H1 (cell line): Measurements from ENCODE around the gene PTPMT1. TPM values are rescaled to one million over a fixed set of nuclear protein-coding genes. Genes with fewer than 3 reads are reported as not detected.

Experiments
- CTCF ChIA-PET: fragments of 300-600 bp; sonication (Branson Sonifier 250); formaldehyde crosslinking; loops from one replicate; lab custom pipeline; 2021; ENCODE audit not compliant: partially characterized antibody; lab: Charles Lee
- POLR2A ChIA-PET: fragments of 300-600 bp; sonication (Branson Sonifier 250); formaldehyde crosslinking; loops from one replicate; lab custom pipeline; 2021; ENCODE audit warnings: inconsistent platforms; ENCODE audit not compliant: partially characterized antibody; lab: Charles Lee
- DNase-seq, 2 experiments: peaks; one replicate each; pipeline versions ENCODE4 v3.0.0 to v3.0.0-alpha.2; 2010 to 2022; ENCODE audit warnings: low spot score in 2 of 2, low read depth in 1 of 2, mixed read lengths in 1 of 2
- FAIRE-seq: peaks from 2 replicates; lab custom pipeline; 2011; peaks lifted over from hg19 to GRCh38; lab: Jason Lieb, UNC
- H2AFZ ChIP-seq: 2 replicates; pipeline ENCODE4 v1.8.1; 2012; ENCODE audit warnings: low read length, inconsistent platforms
- H2AK5ac ChIP-seq: 2 replicates; pipeline ENCODE4 v1.6.1; 2013; ENCODE audit warnings: low read depth, low read length
- H2BK120ac ChIP-seq: replicated peaks from 2 replicates; pipeline ENCODE3; 2013; ENCODE audit warnings: low read depth, low read length, inconsistent platforms
- H2BK12ac ChIP-seq: 2 replicates; pipeline ENCODE4 v1.6.1; 2013; ENCODE audit warnings: low read depth, low read length
- H2BK15ac ChIP-seq: 2 replicates; pipeline ENCODE4 v1.6.1; 2013; ENCODE audit warnings: low read length
- H2BK20ac ChIP-seq: 2 replicates; pipeline ENCODE4 v1.6.1; 2013; ENCODE audit warnings: low read length
- H2BK5ac ChIP-seq: 2 replicates; pipeline ENCODE4 v1.6.1; 2013; ENCODE audit warnings: low read depth, low read length
- H3K14ac ChIP-seq: 2 replicates; pipeline ENCODE4 v1.6.1; 2013; ENCODE audit warnings: inconsistent platforms; ENCODE audit not compliant: insufficient read length
- H3K18ac ChIP-seq: 2 replicates; pipeline ENCODE4 v1.6.1; 2013; ENCODE audit warnings: low read length; ENCODE audit errors: extremely low read depth
- H3K23ac ChIP-seq: 2 replicates; pipeline ENCODE4 v1.6.1; 2013; ENCODE audit warnings: inconsistent platforms; ENCODE audit not compliant: insufficient read length
- H3K23me2 ChIP-seq: 2 replicates; pipeline ENCODE4 v1.6.1; 2013; ENCODE audit warnings: low read depth, low read length
- H3K27ac ChIP-seq: 2 replicates; pipeline ENCODE4 v1.6.1; 2011; ENCODE audit warnings: low read depth, low read length, inconsistent platforms
- H3K27me3 ChIP-seq, 4 experiments: replicated peaks in 1 of 4; 1 replicate in 1 of 4; 2 replicates in 3 of 4; pipeline versions ENCODE4 v1.6.1 to v1.8.1; 2011 to 2013; ENCODE audit warnings: low read length in 3 of 4, mild to moderate bottlenecking in 3 of 4, inconsistent platforms in 2 of 4, mixed read lengths in 2 of 4, moderate library complexity in 1 of 4; ENCODE audit not compliant: control insufficient read depth in 3 of 4, insufficient read depth in 3 of 4; ENCODE audit errors: extremely low read depth in 1 of 4
- H3K36me3 ChIP-seq, 4 experiments: 2 replicates each; pipeline versions ENCODE4 v1.6.1 to v1.8.1; 2011 to 2013; ENCODE audit warnings: mild to moderate bottlenecking in 4 of 4, low read length in 3 of 4, moderate library complexity in 2 of 4, control low read depth in 1 of 4, inconsistent platforms in 1 of 4; ENCODE audit not compliant: insufficient read depth in 4 of 4, control insufficient read depth in 2 of 4
- H3K4ac ChIP-seq: replicated peaks from 2 replicates; pipeline ENCODE3; 2013; ENCODE audit warnings: low read length, low read depth, mixed read lengths, inconsistent platforms; ENCODE audit not compliant: insufficient read length
- H3K4me1 ChIP-seq, 4 experiments: replicated peaks in 1 of 4; 1 replicate in 1 of 4; 2 replicates in 3 of 4; pipeline versions ENCODE4 v1.6.1 to v1.8.1; 2011 to 2013; ENCODE audit warnings: low read length in 3 of 4, inconsistent platforms in 2 of 4, mixed read lengths in 1 of 4; ENCODE audit not compliant: insufficient read depth in 4 of 4, control insufficient read depth in 3 of 4
- H3K4me2 ChIP-seq, 2 experiments: 2 replicates each; pipeline versions ENCODE4 v1.6.1 to v1.8.1; 2011 to 2013; ENCODE audit warnings: low read depth in 2 of 2, low read length in 2 of 2, control low read depth in 1 of 2, inconsistent platforms in 1 of 2, mild to moderate bottlenecking in 1 of 2; ENCODE audit not compliant: insufficient read depth in 1 of 2
- H3K4me3 ChIP-seq, 4 experiments: fragments of 200-600, 300-600 bp in 1 of 4; sonication (generic), shearing (Covaris generic), sonication (Bioruptor Twin) in 1 of 4; 2 replicates each; pipeline versions ENCODE4 v1.5.1 to v1.8.1; 2011 to 2016; ENCODE audit warnings: low read length in 4 of 4, low read depth in 3 of 4, control low read depth in 2 of 4, inconsistent platforms in 2 of 4, mild to moderate bottlenecking in 2 of 4, mixed read lengths in 1 of 4, moderate library complexity in 1 of 4; ENCODE audit not compliant: insufficient read depth in 2 of 4; ENCODE audit errors: extremely low read depth in 1 of 4
- H3K56ac ChIP-seq: replicated peaks from 2 replicates; pipeline ENCODE3; 2013; ENCODE audit warnings: low read depth, mild to moderate bottlenecking, mixed read lengths, low read length, inconsistent platforms; ENCODE audit not compliant: insufficient read length
- H3K79me1 ChIP-seq: 2 replicates; pipeline ENCODE4 v1.6.1; 2013; ENCODE audit warnings: low read depth, low read length, control low read depth
- H3K79me2 ChIP-seq, 2 experiments: 2 replicates each; pipeline versions ENCODE4 v1.6.1 to v1.8.1; 2012 to 2013; ENCODE audit warnings: low read length in 2 of 2, mild to moderate bottlenecking in 2 of 2, inconsistent platforms in 1 of 2; ENCODE audit not compliant: insufficient read depth in 2 of 2, control insufficient read depth in 1 of 2
- H3K9ac ChIP-seq, 4 experiments: replicated peaks in 1 of 4; 1 replicate in 1 of 4; 2 replicates in 3 of 4; pipeline versions ENCODE4 v1.6.1 to v1.8.1; 2011 to 2013; ENCODE audit warnings: low read depth in 3 of 4, low read length in 3 of 4, control low read depth in 2 of 4, mild to moderate bottlenecking in 2 of 4, moderate library complexity in 2 of 4, inconsistent platforms in 1 of 4; ENCODE audit errors: extremely low read depth in 1 of 4
- H3K9me3 ChIP-seq, 2 experiments: 2 replicates each; pipeline versions ENCODE4 v1.6.1 to v1.8.1; 2012 to 2013; ENCODE audit warnings: mild to moderate bottlenecking in 2 of 2, moderate library complexity in 2 of 2, control low read depth in 1 of 2, inconsistent platforms in 1 of 2, low read depth in 1 of 2, low read length in 1 of 2, mixed read lengths in 1 of 2; ENCODE audit not compliant: insufficient read depth in 2 of 2
- H4K20me1 ChIP-seq, 2 experiments: replicated peaks in 1 of 2; 2 replicates each; pipeline versions ENCODE3 to v1.8.1; 2011 to 2013; ENCODE audit warnings: inconsistent platforms in 2 of 2, low read length in 2 of 2, mild to moderate bottlenecking in 1 of 2; ENCODE audit not compliant: insufficient read depth in 2 of 2, control insufficient read depth in 1 of 2
- H4K5ac ChIP-seq: 2 replicates; pipeline ENCODE4 v1.6.1; 2013; ENCODE audit warnings: low read length, low read depth, mixed read lengths, inconsistent platforms; ENCODE audit not compliant: insufficient read length
- H4K8ac ChIP-seq: 2 replicates; pipeline ENCODE4 v1.8.0; 2013; ENCODE audit warnings: mild to moderate bottlenecking, moderate library complexity, low read length, inconsistent platforms; ENCODE audit not compliant: insufficient read depth; ENCODE audit errors: extremely low read depth
- H4K91ac ChIP-seq: replicated peaks from 2 replicates; pipeline ENCODE3; 2013; ENCODE audit warnings: low read length, mixed read lengths, inconsistent platforms; ENCODE audit not compliant: insufficient read length
- BRCA1 ChIP-seq: IDR thresholded peaks from 2 replicates; pipeline ENCODE4 v1.6.1; 2012; ENCODE audit warnings: low read depth, low read length, improper control_type of control experiment
- FOSL1 ChIP-seq: IDR thresholded peaks from 2 replicates; pipeline ENCODE4 v1.6.1; 2011; ENCODE audit warnings: mild to moderate bottlenecking, low read depth, low read length, moderate library complexity; ENCODE audit not compliant: insufficient read depth
- POLR2A ChIP-seq, 2 experiments: IDR thresholded peaks; 1 replicate in 1 of 2; 2 replicates in 1 of 2; pipeline ENCODE4 v1.6.1; 2011; ENCODE audit warnings: low read depth in 2 of 2, low read length in 2 of 2, mild to moderate bottlenecking in 2 of 2; ENCODE audit errors: control extremely low read depth in 1 of 2
- RNF2 ChIP-seq: fragments of 200-900, 300-1000 bp; sonication (generic); IDR thresholded peaks from 2 replicates; pipeline ENCODE4 v1.7.1; 2016; ENCODE audit warnings: borderline replicate concordance, low read depth, mild to moderate bottlenecking, antibody characterized with exemption, low read length; ENCODE audit not compliant: poor library complexity, severe bottlenecking; ENCODE audit errors: missing control alignments
- SUZ12 ChIP-seq: fragments of 200-600 bp; sonication (generic); IDR thresholded peaks from 2 replicates; pipeline ENCODE4 v1.6.1; 2012; ENCODE audit warnings: mild to moderate bottlenecking, inconsistent platforms, low read length, moderate library complexity, mixed read lengths
- WGBS, 2 experiments: shearing (Covaris generic) in 1 of 2; methylation state at CpG; one replicate each; pipeline versions ENCODE4 v1.1.6 to v1.1.7; 2013 to 2015; ENCODE audit warnings: low lambda C conversion rate in 2 of 2, mixed read lengths in 2 of 2, inconsistent platforms in 1 of 2, low coverage in 1 of 2, missing lambda C conversion rate in 1 of 2; ENCODE audit not compliant: insufficient replicate concordance in 2 of 2, insufficient coverage in 1 of 2, insufficient read length in 1 of 2; ENCODE audit errors: extremely low coverage in 1 of 2, missing lambda C conversion rate in 1 of 2; 5-methylcytosine and 5-hydroxymethylcytosine counted together
- polyA plus RNA-seq, 7 experiments: library from polyadenylated mRNA; depleted of rRNA in 3 of 7; stranded (reverse) in 5 of 7; unstranded in 2 of 7; fragments of >200 nt in 5 of 7; fragments of 200-250 nt in 2 of 7; gene quantifications; 1 replicate in 5 of 7; 2 replicates in 1 of 7; 4 replicates in 1 of 7; pipeline versions ENCODE4 v1.2.1 to v1.2.3, GENCODE V29; 2011 to 2013; ENCODE audit warnings: missing spikeins in 2 of 7, mixed read lengths in 2 of 7
- total RNA-seq: library from RNA; stranded (reverse); fragmentation: NEBNext Ultra II Directional; extraction: Animal tissue kit (Norgen Biotek cat#: 25700); gene quantifications from 2 replicates; pipeline ENCODE4 v1.2.1, GENCODE V29; 2021

Gene PTPMT1
- total and polyA plus RNA-seq, 2 of the 8 experiments (the other 6 are each of a cell fraction or from before 2014, with no cell fraction given): 44.8 to 105 TPM

DNA sequence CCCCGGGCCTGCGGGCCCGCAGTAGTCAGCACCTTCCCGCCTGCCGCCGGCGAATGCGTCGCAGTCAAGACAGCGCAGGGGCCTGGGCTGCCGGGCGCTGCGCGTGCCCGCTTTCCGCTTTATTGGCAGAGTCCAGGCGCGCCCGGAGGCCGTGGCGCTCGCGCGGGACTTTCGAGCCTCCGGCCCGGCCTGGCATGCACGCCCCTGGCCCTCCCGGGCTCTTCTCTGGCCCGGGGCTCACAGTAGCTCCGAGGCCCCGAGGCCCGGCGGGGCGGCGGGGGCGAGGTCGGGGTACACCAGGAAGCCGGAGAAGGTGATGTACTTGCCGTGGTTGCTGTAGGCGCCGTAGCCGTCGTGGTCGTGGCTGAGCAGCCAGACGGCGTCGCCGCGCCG is 24.2 kb downstream of the PTPMT1 start:
- Histone ChIP-seq H2BK20ac (no peak overlapping the region), H3K4me2 (no peak overlapping the region), H2BK15ac (no peak overlapping the region), H4K91ac (no peak overlapping the region), H3K18ac (no peak overlapping the region), H2BK12ac (no peak overlapping the region), H3K36me3 (0 out of 8 replicates have a peak, but pooled peaks cover 0 to 2% (median 0%) of the 10 kb centered on the region in 4 experiments), H3K4me1 (peaks cover 2 to 4% (median 4%) of the 10 kb centered on the region in 4 experiments; a peak in 6 of 7 replicates), H2AFZ (no peak overlapping the region), H3K79me2 (no peaks in the 10 kb centered on the region), H4K5ac (no peak overlapping the region), H2BK120ac (no peak overlapping the region), H3K23me2 (peaks cover 2% of the 10 kb centered on the region; the same call in 1 of the 2 replicates), H2BK5ac (no peak overlapping the region), H3K56ac (no peak overlapping the region), H3K79me1 (no peaks in the 10 kb centered on the region), H3K14ac (no peak overlapping the region), H3K9me3 (no peaks in the 10 kb centered on the region), H4K20me1 (no peaks in the 10 kb centered on the region), H2AK5ac (no peak overlapping the region), H3K27me3 (peaks cover 0 to 21% (median 18%) of the 10 kb centered on the region in 4 experiments; a peak in 6 of 7 replicates), H3K23ac (no peak overlapping the region), H4K8ac (peak overlapping the region; percentile 68; the same call in 1 of the 2 replicates), H3K4me3 (no peak overlapping the region), H3K27ac (no peak overlapping the region), H3K9ac (no peak overlapping the region), H3K4ac (no peak overlapping the region)
- DNase-seq: no peak
- ChIA-PET CTCF (no interaction called here), POLR2A (interaction anchor here (1.9 kb wide), 1 partner anchor 10 kb away, joined by 17 read pairs; the partner anchor contains the start of genes KBTBD4 and NDUFS3)
- WGBS, 2 experiments: 96% methylated on average over 35 of the region's 51 CpGs; no CpG with 5 or more reads in 1 of the 2 experiments
- no peak for FAIRE-seq
- no peak for TF ChIP-seq RNF2
- no peak for TF ChIP-seq BRCA1
- TF ChIP-seq FOSL1: no peak
- TF ChIP-seq SUZ12: no peak
- no peak for TF ChIP-seq POLR2A (IDR thresholded peaks at IDR 0.05; ENCODE audit: control extremely low read depth in 1 of 2, low read depth in 2 of 2, low read length in 2 of 2)
